H1 (cell line): ENCODE measurements around the gene SYTL5. TPM values are rescaled to one million over a fixed set of nuclear protein-coding genes. Genes with fewer than 3 reads are reported as not detected.

Source experiments
- CTCF ChIA-PET: fragments of 300-600 bp; sonication (Branson Sonifier 250); formaldehyde crosslinking; loops from one replicate; lab custom pipeline; 2021; ENCODE audit not compliant: partially characterized antibody; lab: Charles Lee
- POLR2A ChIA-PET: fragments of 300-600 bp; sonication (Branson Sonifier 250); formaldehyde crosslinking; loops from one replicate; lab custom pipeline; 2021; ENCODE audit warnings: inconsistent platforms; ENCODE audit not compliant: partially characterized antibody; lab: Charles Lee
- DNase-seq, 2 experiments: peaks; one replicate each; pipeline versions ENCODE4 v3.0.0 to v3.0.0-alpha.2; 2010 to 2022; ENCODE audit warnings: low spot score in 2 of 2, low read depth in 1 of 2, mixed read lengths in 1 of 2
- FAIRE-seq: peaks from 2 replicates; lab custom pipeline; 2011; peaks lifted over from hg19 to GRCh38; lab: Jason Lieb, UNC
- H2AFZ ChIP-seq: 2 replicates; pipeline ENCODE4 v1.8.1; 2012; ENCODE audit warnings: low read length, inconsistent platforms
- H2AK5ac ChIP-seq: 2 replicates; pipeline ENCODE4 v1.6.1; 2013; ENCODE audit warnings: low read depth, low read length
- H2BK120ac ChIP-seq: replicated peaks from 2 replicates; pipeline ENCODE3; 2013; ENCODE audit warnings: low read depth, low read length, inconsistent platforms
- H2BK12ac ChIP-seq: 2 replicates; pipeline ENCODE4 v1.6.1; 2013; ENCODE audit warnings: low read depth, low read length
- H2BK15ac ChIP-seq: 2 replicates; pipeline ENCODE4 v1.6.1; 2013; ENCODE audit warnings: low read length
- H2BK20ac ChIP-seq: 2 replicates; pipeline ENCODE4 v1.6.1; 2013; ENCODE audit warnings: low read length
- H2BK5ac ChIP-seq: 2 replicates; pipeline ENCODE4 v1.6.1; 2013; ENCODE audit warnings: low read depth, low read length
- H3K14ac ChIP-seq: 2 replicates; pipeline ENCODE4 v1.6.1; 2013; ENCODE audit warnings: inconsistent platforms; ENCODE audit not compliant: insufficient read length
- H3K18ac ChIP-seq: 2 replicates; pipeline ENCODE4 v1.6.1; 2013; ENCODE audit warnings: low read length; ENCODE audit errors: extremely low read depth
- H3K23ac ChIP-seq: 2 replicates; pipeline ENCODE4 v1.6.1; 2013; ENCODE audit warnings: inconsistent platforms; ENCODE audit not compliant: insufficient read length
- H3K23me2 ChIP-seq: 2 replicates; pipeline ENCODE4 v1.6.1; 2013; ENCODE audit warnings: low read depth, low read length
- H3K27ac ChIP-seq: 2 replicates; pipeline ENCODE4 v1.6.1; 2011; ENCODE audit warnings: low read depth, low read length, inconsistent platforms
- H3K27me3 ChIP-seq, 4 experiments: replicated peaks in 1 of 4; 1 replicate in 1 of 4; 2 replicates in 3 of 4; pipeline versions ENCODE4 v1.6.1 to v1.8.1; 2011 to 2013; ENCODE audit warnings: low read length in 3 of 4, mild to moderate bottlenecking in 3 of 4, inconsistent platforms in 2 of 4, mixed read lengths in 2 of 4, moderate library complexity in 1 of 4; ENCODE audit not compliant: control insufficient read depth in 3 of 4, insufficient read depth in 3 of 4; ENCODE audit errors: extremely low read depth in 1 of 4
- H3K36me3 ChIP-seq, 4 experiments: 2 replicates each; pipeline versions ENCODE4 v1.6.1 to v1.8.1; 2011 to 2013; ENCODE audit warnings: mild to moderate bottlenecking in 4 of 4, low read length in 3 of 4, moderate library complexity in 2 of 4, control low read depth in 1 of 4, inconsistent platforms in 1 of 4; ENCODE audit not compliant: insufficient read depth in 4 of 4, control insufficient read depth in 2 of 4
- H3K4ac ChIP-seq: replicated peaks from 2 replicates; pipeline ENCODE3; 2013; ENCODE audit warnings: low read length, low read depth, mixed read lengths, inconsistent platforms; ENCODE audit not compliant: insufficient read length
- H3K4me1 ChIP-seq, 4 experiments: replicated peaks in 1 of 4; 1 replicate in 1 of 4; 2 replicates in 3 of 4; pipeline versions ENCODE4 v1.6.1 to v1.8.1; 2011 to 2013; ENCODE audit warnings: low read length in 3 of 4, inconsistent platforms in 2 of 4, mixed read lengths in 1 of 4; ENCODE audit not compliant: insufficient read depth in 4 of 4, control insufficient read depth in 3 of 4
- H3K4me2 ChIP-seq, 2 experiments: 2 replicates each; pipeline versions ENCODE4 v1.6.1 to v1.8.1; 2011 to 2013; ENCODE audit warnings: low read depth in 2 of 2, low read length in 2 of 2, control low read depth in 1 of 2, inconsistent platforms in 1 of 2, mild to moderate bottlenecking in 1 of 2; ENCODE audit not compliant: insufficient read depth in 1 of 2
- H3K4me3 ChIP-seq, 4 experiments: fragments of 200-600, 300-600 bp in 1 of 4; sonication (generic), shearing (Covaris generic), sonication (Bioruptor Twin) in 1 of 4; 2 replicates each; pipeline versions ENCODE4 v1.5.1 to v1.8.1; 2011 to 2016; ENCODE audit warnings: low read length in 4 of 4, low read depth in 3 of 4, control low read depth in 2 of 4, inconsistent platforms in 2 of 4, mild to moderate bottlenecking in 2 of 4, mixed read lengths in 1 of 4, moderate library complexity in 1 of 4; ENCODE audit not compliant: insufficient read depth in 2 of 4; ENCODE audit errors: extremely low read depth in 1 of 4
- H3K56ac ChIP-seq: replicated peaks from 2 replicates; pipeline ENCODE3; 2013; ENCODE audit warnings: low read depth, mild to moderate bottlenecking, mixed read lengths, low read length, inconsistent platforms; ENCODE audit not compliant: insufficient read length
- H3K79me1 ChIP-seq: 2 replicates; pipeline ENCODE4 v1.6.1; 2013; ENCODE audit warnings: low read depth, low read length, control low read depth
- H3K79me2 ChIP-seq, 2 experiments: 2 replicates each; pipeline versions ENCODE4 v1.6.1 to v1.8.1; 2012 to 2013; ENCODE audit warnings: low read length in 2 of 2, mild to moderate bottlenecking in 2 of 2, inconsistent platforms in 1 of 2; ENCODE audit not compliant: insufficient read depth in 2 of 2, control insufficient read depth in 1 of 2
- H3K9ac ChIP-seq, 4 experiments: replicated peaks in 1 of 4; 1 replicate in 1 of 4; 2 replicates in 3 of 4; pipeline versions ENCODE4 v1.6.1 to v1.8.1; 2011 to 2013; ENCODE audit warnings: low read depth in 3 of 4, low read length in 3 of 4, control low read depth in 2 of 4, mild to moderate bottlenecking in 2 of 4, moderate library complexity in 2 of 4, inconsistent platforms in 1 of 4; ENCODE audit errors: extremely low read depth in 1 of 4
- H3K9me3 ChIP-seq, 2 experiments: 2 replicates each; pipeline versions ENCODE4 v1.6.1 to v1.8.1; 2012 to 2013; ENCODE audit warnings: mild to moderate bottlenecking in 2 of 2, moderate library complexity in 2 of 2, control low read depth in 1 of 2, inconsistent platforms in 1 of 2, low read depth in 1 of 2, low read length in 1 of 2, mixed read lengths in 1 of 2; ENCODE audit not compliant: insufficient read depth in 2 of 2
- H4K20me1 ChIP-seq, 2 experiments: replicated peaks in 1 of 2; 2 replicates each; pipeline versions ENCODE3 to v1.8.1; 2011 to 2013; ENCODE audit warnings: inconsistent platforms in 2 of 2, low read length in 2 of 2, mild to moderate bottlenecking in 1 of 2; ENCODE audit not compliant: insufficient read depth in 2 of 2, control insufficient read depth in 1 of 2
- H4K5ac ChIP-seq: 2 replicates; pipeline ENCODE4 v1.6.1; 2013; ENCODE audit warnings: low read length, low read depth, mixed read lengths, inconsistent platforms; ENCODE audit not compliant: insufficient read length
- H4K8ac ChIP-seq: 2 replicates; pipeline ENCODE4 v1.8.0; 2013; ENCODE audit warnings: mild to moderate bottlenecking, moderate library complexity, low read length, inconsistent platforms; ENCODE audit not compliant: insufficient read depth; ENCODE audit errors: extremely low read depth
- H4K91ac ChIP-seq: replicated peaks from 2 replicates; pipeline ENCODE3; 2013; ENCODE audit warnings: low read length, mixed read lengths, inconsistent platforms; ENCODE audit not compliant: insufficient read length
- BACH1 ChIP-seq: IDR thresholded peaks from 2 replicates; pipeline ENCODE4 v1.6.1; 2012; ENCODE audit warnings: low read length, improper control_type of control experiment
- CBX5 ChIP-seq: fragments of 300-800, 300-1000 bp; sonication (generic); IDR thresholded peaks from 2 replicates; pipeline ENCODE4 v1.7.1; 2016; ENCODE audit warnings: antibody characterized with exemption, low read length, low read depth
- CHD2 ChIP-seq: IDR thresholded peaks from 2 replicates; pipeline ENCODE4 v1.6.1; 2012; ENCODE audit warnings: low read length, improper control_type of control experiment
- CREB1 ChIP-seq: IDR thresholded peaks from 2 replicates; pipeline ENCODE4 v1.6.1; 2012; ENCODE audit warnings: inconsistent platforms
- E2F6 ChIP-seq: IDR thresholded peaks from 2 replicates; pipeline ENCODE4 v1.6.1; 2012; ENCODE audit warnings: inconsistent platforms
- EGR1 ChIP-seq: IDR thresholded peaks from 2 replicates; pipeline ENCODE4 v1.6.1; 2011; ENCODE audit warnings: low read depth, low read length, borderline replicate concordance
- JUN ChIP-seq: IDR thresholded peaks from 2 replicates; pipeline ENCODE4 v1.6.1; 2011; ENCODE audit warnings: low read depth, mild to moderate bottlenecking, improper control_type of control experiment, low read length
- MAFK ChIP-seq: IDR thresholded peaks from 2 replicates; pipeline ENCODE4 v1.6.1; 2012; ENCODE audit warnings: low read depth, mild to moderate bottlenecking, improper control_type of control experiment, low read length
- NRF1 ChIP-seq: IDR thresholded peaks from 2 replicates; pipeline ENCODE4 v1.6.1; 2011; ENCODE audit warnings: mild to moderate bottlenecking, low read depth, low read length, improper control_type of control experiment
- POLR2AphosphoS5 ChIP-seq: IDR thresholded peaks from 2 replicates; pipeline ENCODE4 v1.6.1; 2011; ENCODE audit warnings: low read depth, low read length
- RBBP5 ChIP-seq: IDR thresholded peaks from 2 replicates; pipeline ENCODE4 v1.7.1; 2012; ENCODE audit warnings: low read depth, mild to moderate bottlenecking, inconsistent platforms, low read length, moderate library complexity, borderline replicate concordance
- RNF2 ChIP-seq: fragments of 200-900, 300-1000 bp; sonication (generic); IDR thresholded peaks from 2 replicates; pipeline ENCODE4 v1.7.1; 2016; ENCODE audit warnings: borderline replicate concordance, low read depth, mild to moderate bottlenecking, antibody characterized with exemption, low read length; ENCODE audit not compliant: poor library complexity, severe bottlenecking; ENCODE audit errors: missing control alignments
- SIN3A ChIP-seq, 2 experiments: IDR thresholded peaks in 1 of 2; conservative IDR thresholded peaks in 1 of 2; 2 replicates each; pipeline ENCODE4 v1.6.1; 2011 to 2012; ENCODE audit warnings: low read length in 2 of 2, improper control_type of control experiment in 1 of 2, low read depth in 1 of 2, mild to moderate bottlenecking in 1 of 2
- SP2 ChIP-seq: IDR thresholded peaks from 2 replicates; pipeline ENCODE4 v1.6.1; 2012; ENCODE audit warnings: mild to moderate bottlenecking, low read length, inconsistent platforms
- SP4 ChIP-seq: IDR thresholded peaks from 2 replicates; pipeline ENCODE4 v1.6.1; 2012; ENCODE audit warnings: low read length, inconsistent platforms
- TCF12 ChIP-seq: IDR thresholded peaks from 2 replicates; pipeline ENCODE4 v1.6.1; 2011; ENCODE audit warnings: low read depth, mild to moderate bottlenecking, low read length
- WGBS, 2 experiments: shearing (Covaris generic) in 1 of 2; methylation state at CpG; one replicate each; pipeline versions ENCODE4 v1.1.6 to v1.1.7; 2013 to 2015; ENCODE audit warnings: low lambda C conversion rate in 2 of 2, mixed read lengths in 2 of 2, inconsistent platforms in 1 of 2, low coverage in 1 of 2, missing lambda C conversion rate in 1 of 2; ENCODE audit not compliant: insufficient replicate concordance in 2 of 2, insufficient coverage in 1 of 2, insufficient read length in 1 of 2; ENCODE audit errors: extremely low coverage in 1 of 2, missing lambda C conversion rate in 1 of 2; 5-methylcytosine and 5-hydroxymethylcytosine counted together
- polyA plus RNA-seq, 7 experiments: library from polyadenylated mRNA; depleted of rRNA in 3 of 7; stranded (reverse) in 5 of 7; unstranded in 2 of 7; fragments of >200 nt in 5 of 7; fragments of 200-250 nt in 2 of 7; gene quantifications; 1 replicate in 5 of 7; 2 replicates in 1 of 7; 4 replicates in 1 of 7; pipeline versions ENCODE4 v1.2.1 to v1.2.3, GENCODE V29; 2011 to 2013; ENCODE audit warnings: missing spikeins in 2 of 7, mixed read lengths in 2 of 7
- total RNA-seq: library from RNA; stranded (reverse); fragmentation: NEBNext Ultra II Directional; extraction: Animal tissue kit (Norgen Biotek cat#: 25700); gene quantifications from 2 replicates; pipeline ENCODE4 v1.2.1, GENCODE V29; 2021

Gene SYTL5
- total and polyA plus RNA-seq, 2 of the 8 experiments (the other 6 are each of a cell fraction or from before 2014, with no cell fraction given): 0.15 to 0.52 TPM

GRCh38 chrX:38085813-38086212 is 79.5 kb downstream of the SYTL5 start:
- Histone ChIP-seq H2BK20ac (no peak overlapping the region), H4K20me1 (no peaks in the 10 kb centered on the region), H3K56ac (no peak overlapping the region), H3K4ac (no peak overlapping the region), H3K27me3 (no peaks in the 10 kb centered on the region), H3K4me1 (no peaks in the 10 kb centered on the region), H3K4me2 (no peak overlapping the region), H3K4me3 (no peak overlapping the region), H2BK5ac (no peak overlapping the region), H3K23me2 (no peaks in the 10 kb centered on the region), H3K79me1 (no peaks in the 10 kb centered on the region), H3K18ac (no peak overlapping the region), H4K91ac (no peak overlapping the region), H3K14ac (no peak overlapping the region), H3K36me3 (no peaks in the 10 kb centered on the region), H3K79me2 (no peaks in the 10 kb centered on the region), H3K9ac (no peak overlapping the region), H4K5ac (no peak overlapping the region), H4K8ac (no peak overlapping the region), H3K9me3 (no peaks in the 10 kb centered on the region), H3K23ac (no peak overlapping the region), H2BK120ac (no peak overlapping the region), H2AK5ac (no peak overlapping the region), H2BK12ac (no peak overlapping the region), H2BK15ac (no peak overlapping the region), H3K27ac (no peak overlapping the region), H2AFZ (no peak overlapping the region)
- ChIA-PET CTCF (no interaction called here), POLR2A (no interaction called here)
- DNase-seq: no peak
- WGBS, 2 experiments: 80% methylated on average over 4 of the region's 4 CpGs; no CpG with 5 or more reads in 1 of the 2 experiments
- no peak for FAIRE-seq
- no peak for TF ChIP-seq RBBP5
- TF ChIP-seq TCF12: no peak
- no peak for TF ChIP-seq POLR2AphosphoS5
- no peak for TF ChIP-seq CBX5
- no peak for TF ChIP-seq SP4
- TF ChIP-seq JUN: no peak
- no peak for TF ChIP-seq SP2
- TF ChIP-seq EGR1: no peak
- no peak for TF ChIP-seq CHD2
- no peak for TF ChIP-seq RNF2
- TF ChIP-seq NRF1: no peak
- TF ChIP-seq E2F6: no peak
- TF ChIP-seq CREB1: no peak
- no peak for TF ChIP-seq SIN3A (conservative IDR thresholded peaks at IDR 0.05 in 1 of 2, IDR thresholded peaks at IDR 0.05 in 1 of 2; ENCODE audit: low read depth in 1 of 2, low read length in 2 of 2)
- TF ChIP-seq MAFK: no peak
- TF ChIP-seq BACH1: no peak
